Measurements from ENCODE around the gene CNTNAP2. TPM values are rescaled to one million over a fixed set of nuclear protein-coding genes. Genes with fewer than 3 reads are reported as not detected.

CNTNAP2 gene
- total RNA-seq, 1 donor = 0.54 TPM

GRCh38 chr7:147937428-147937827, 1820.8 kb downstream of the CNTNAP2 start:
- DNase-seq (ENCODE audit: low read depth in 2 of 3, low spot score in 2 of 3) = no peak

- no peak for DNase-seq (ENCODE audit: low read depth in 2 of 3, low spot score in 2 of 3)
Measured at GRCh38 chr7:147941381-147941780, 1824.8 kb downstream of the CNTNAP2 start.

- no peak for DNase-seq (ENCODE audit: low read depth in 2 of 3, low spot score in 2 of 3)
Measured at GRCh38 chr7:147944321-147944720, 1827.7 kb downstream of the CNTNAP2 start.

GRCh38 chr7:147952918-147953317, 1836.3 kb downstream of the CNTNAP2 start:
- DNase-seq (ENCODE audit: low read depth in 2 of 3, low spot score in 2 of 3) = no peak

GRCh38 chr7:147968046-147968610, 1851.5 kb downstream of the CNTNAP2 start:
- no peak for DNase-seq (ENCODE audit: low read depth in 2 of 3, low spot score in 2 of 3)

- DNase-seq (ENCODE audit: low read depth in 2 of 3, low spot score in 2 of 3) = no peak
Measured at GRCh38 chr7:147971606-147972110, 1855.1 kb downstream of the CNTNAP2 start.

DNA sequence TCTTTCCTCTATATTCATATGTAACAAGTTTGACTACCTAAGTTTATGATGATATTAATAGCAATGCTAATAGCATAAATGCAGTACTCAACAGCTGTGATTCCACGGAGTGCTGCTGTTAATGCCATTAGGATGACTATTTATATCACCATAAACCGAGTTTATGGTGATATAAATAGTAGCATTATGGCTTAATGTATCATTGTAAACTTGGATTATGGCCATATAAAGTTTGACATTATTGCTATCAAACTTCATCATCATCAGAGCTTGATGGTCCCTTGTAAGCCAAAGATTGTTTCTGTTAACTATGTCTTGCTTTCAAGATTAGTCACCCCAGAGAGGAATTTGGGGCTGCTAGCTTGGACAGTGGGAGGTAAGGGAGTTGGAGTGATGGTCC, 1861.6 kb downstream of the CNTNAP2 start:
- DNase-seq (ENCODE audit: low read depth in 2 of 3, low spot score in 2 of 3) = no peak

DNA sequence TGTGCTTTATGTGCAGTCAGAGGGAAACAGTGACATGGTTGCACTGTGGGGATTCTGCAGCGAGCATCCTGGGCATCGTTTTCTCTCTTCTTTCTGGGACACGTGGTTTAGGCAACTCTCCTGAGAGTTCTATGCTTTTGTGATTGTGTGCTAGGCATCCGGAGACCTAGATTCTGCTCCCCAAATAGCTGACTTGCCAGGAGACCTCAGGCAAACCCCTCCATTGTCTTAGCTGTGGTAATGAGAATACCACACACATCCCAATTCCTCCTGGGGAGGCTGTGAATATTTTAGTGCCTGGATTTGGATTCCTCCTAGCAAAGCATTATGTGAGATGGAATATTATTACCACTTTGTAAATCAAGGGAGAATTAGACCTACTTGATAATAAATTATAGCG, 1862.0 kb downstream of the CNTNAP2 start:
- no peak for DNase-seq (ENCODE audit: low read depth in 2 of 3, low spot score in 2 of 3)

GRCh38 chr7:147980826-147981813, 1864.5 kb downstream of the CNTNAP2 start:
- no peak for DNase-seq (ENCODE audit: low read depth in 2 of 3, low spot score in 2 of 3)

DNA sequence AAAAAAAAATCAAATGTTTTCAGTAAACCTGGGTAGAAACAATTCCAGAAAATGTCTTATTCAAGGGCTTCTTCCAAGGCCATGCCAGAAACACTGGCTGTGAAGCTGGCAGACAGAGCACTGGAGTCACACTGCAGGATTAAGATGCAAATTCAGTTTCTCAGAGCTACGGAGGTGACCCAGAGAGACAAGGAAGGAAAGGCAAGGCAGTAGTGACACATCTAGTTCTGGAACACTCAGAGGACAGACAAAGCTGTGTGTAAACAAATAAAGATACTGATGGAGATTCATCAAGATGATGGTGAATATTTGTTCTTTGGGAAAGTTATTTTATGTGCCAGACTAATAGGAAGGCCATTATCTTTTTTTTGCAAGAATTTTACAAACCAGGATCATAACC, 1865.7 kb downstream of the CNTNAP2 start:
- DNase-seq (ENCODE audit: low read depth in 2 of 3, low spot score in 2 of 3) = no peak

DNA sequence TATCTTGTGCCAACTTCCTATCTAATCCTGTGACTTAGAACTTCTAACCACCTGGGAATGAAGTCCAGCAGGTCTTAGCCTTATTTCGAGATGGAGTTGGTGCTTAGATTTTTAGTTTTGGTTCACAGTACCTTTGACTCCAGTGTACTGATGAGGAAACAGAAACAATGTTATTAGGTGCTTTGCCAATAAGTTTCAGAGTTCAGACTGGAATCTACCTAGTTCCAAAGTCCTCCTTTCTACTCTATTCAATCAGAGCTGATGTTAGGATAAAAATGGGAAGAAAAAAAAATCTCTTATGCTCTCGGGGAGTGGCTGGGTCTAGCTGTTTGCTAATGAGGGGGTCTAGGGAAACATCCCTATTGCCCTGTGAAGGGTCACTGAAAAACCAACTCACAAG, 1867.7 kb downstream of the CNTNAP2 start:
- no peak for DNase-seq (ENCODE audit: low read depth in 2 of 3, low spot score in 2 of 3)

DNA sequence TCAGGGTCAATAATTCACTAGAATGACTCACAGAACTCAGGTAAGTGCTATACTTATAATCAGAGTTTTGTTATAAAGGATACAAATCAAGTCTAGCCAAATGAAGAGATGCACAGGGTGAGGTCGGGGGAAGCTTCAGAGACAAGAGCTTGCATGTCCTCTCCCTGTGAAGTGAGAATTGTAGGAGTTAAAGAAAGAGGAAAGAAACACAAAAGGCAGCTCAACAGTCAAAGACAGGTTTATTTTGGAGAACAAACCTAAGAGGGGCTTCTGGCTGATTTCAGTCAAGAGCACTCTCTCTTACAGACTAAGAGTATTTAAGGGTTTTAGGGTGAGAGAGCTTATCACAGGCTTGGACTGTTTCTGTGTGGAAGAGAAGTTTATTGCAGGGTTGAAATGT, 1873.5 kb downstream of the CNTNAP2 start:
- DNase-seq (ENCODE audit: low read depth in 2 of 3, low spot score in 2 of 3) = no peak

DNA sequence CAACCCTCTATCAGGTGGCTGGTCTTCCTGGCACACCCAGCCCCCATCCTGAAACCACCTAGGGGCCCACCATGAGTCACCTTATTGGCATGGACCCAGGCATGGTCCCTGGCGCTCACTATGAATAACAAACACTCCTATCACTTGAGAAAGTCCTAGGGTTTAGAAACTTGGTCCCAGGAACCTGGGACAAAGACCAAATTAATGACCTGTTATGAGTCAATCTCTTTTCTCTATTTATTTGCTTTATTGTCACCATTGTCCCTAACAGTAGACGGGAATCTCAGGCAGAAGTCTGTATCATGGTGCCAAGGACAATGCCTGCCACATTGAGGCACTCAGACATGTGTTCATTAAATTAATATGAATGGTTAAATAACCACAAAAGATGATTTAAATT, 1874.3 kb downstream of the CNTNAP2 start:
- DNase-seq (ENCODE audit: low read depth in 2 of 3, low spot score in 2 of 3) = no peak

DNA sequence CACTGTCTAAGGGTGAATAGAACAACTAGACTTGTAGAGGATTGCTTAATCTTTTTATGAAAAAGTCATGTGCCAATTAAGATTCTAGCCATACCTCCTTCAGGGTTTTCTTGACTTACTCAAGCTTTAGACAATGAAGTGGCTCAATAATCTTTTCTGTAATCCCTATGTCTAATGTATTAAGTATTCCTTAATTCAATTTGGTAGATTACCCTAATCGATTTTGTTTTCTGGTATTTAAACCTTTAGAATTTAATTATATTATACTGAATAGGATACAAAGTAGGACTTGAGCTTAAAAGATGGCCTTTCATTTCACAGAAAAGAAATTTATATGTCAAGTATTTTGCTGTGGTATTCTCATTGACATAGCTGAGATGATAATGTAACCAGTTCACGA, 1876.1 kb downstream of the CNTNAP2 start:
- no peak for DNase-seq (ENCODE audit: low read depth in 2 of 3, low spot score in 2 of 3)

DNA sequence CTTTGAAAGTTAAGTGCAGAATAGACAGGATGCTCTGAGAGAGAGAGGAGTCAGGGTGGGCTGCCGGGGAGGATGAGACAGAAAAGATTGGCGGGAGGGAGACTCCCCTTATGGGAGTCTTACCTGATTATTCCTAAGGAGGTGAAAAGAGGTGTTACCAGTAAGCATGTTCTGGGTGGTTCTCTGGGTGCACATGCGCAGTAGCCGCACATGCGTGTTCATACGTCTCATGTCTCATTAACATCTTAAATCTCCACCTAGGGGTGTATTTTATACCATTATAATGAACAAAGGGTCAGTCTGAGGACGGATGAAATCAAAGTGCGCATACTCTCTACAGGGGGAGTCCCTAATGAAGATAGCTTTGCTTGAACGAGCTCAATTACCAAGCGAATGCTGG, 1881.0 kb downstream of the CNTNAP2 start:
- DNase-seq (ENCODE audit: low read depth in 2 of 3, low spot score in 2 of 3) = no peak

- DNase-seq (ENCODE audit: low read depth in 2 of 3, low spot score in 2 of 3) = no peak
Measured at GRCh38 chr7:147999962-148000361, 1883.4 kb downstream of the CNTNAP2 start.

DNA sequence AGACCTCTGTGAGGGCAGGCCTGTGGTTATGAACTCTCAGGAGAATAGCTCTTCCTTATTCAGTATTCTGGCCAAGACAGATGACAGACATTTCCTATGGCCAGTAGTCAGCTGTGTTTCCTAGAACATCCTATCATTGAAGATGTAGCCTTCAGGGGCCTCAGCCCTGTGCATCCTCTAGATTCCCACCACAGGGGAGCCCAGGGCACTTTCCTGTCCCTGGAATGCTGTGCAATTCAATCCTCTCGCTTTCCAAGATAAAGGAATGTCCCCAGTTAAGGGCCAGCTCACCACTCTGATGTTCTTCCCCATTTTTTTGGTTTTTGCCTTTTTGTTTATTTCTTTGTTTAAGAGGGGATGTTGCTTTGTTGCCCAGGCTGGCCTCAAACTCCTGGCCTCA, 1895.2 kb downstream of the CNTNAP2 start:
- DNase-seq (ENCODE audit: low read depth in 2 of 3, low spot score in 2 of 3) = no peak

DNA sequence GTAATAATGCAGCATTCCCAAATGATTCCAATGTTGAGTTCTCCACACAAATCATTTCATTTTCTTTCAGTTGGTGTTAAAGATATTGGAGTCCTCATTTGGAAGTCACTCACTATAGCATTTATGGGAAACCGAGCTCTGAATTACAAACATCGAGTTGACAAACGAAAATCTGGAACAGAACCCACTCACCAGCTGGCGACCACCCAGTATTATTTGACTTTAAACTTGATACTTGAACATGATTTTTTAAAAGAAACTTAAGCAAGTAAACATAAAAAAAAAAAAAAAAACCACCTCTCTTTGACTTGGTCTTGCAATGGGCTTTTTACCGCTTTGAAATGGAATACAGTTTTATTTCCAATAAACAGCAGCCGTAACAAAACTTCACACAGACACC, 1897.4 kb downstream of the CNTNAP2 start:
- no peak for DNase-seq (ENCODE audit: low read depth in 2 of 3, low spot score in 2 of 3)

DNA sequence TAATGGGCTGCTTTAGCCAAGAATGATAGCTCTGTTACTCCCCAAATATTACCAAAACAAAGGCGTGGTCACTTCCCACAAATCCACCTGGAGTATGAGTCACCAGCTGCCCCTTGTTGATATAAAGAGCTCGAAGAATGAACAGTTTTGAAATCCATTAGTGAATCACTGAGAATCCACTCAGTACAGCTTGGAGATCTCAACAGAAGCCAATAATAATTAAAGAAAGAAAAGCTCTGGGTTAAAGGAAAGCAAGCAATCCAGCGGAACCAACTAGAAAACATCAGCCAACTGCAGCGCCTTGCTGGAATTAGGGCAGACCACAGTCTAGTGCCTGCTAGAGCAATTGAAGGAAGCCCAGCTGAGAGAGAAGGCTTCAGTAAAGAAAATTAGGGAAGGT, 1897.9 kb downstream of the CNTNAP2 start:
- DNase-seq (ENCODE audit: low read depth in 2 of 3, low spot score in 2 of 3) = no peak

- no peak for DNase-seq (ENCODE audit: low read depth in 2 of 3, low spot score in 2 of 3)
Measured at GRCh38 chr7:148017126-148017525, 1900.5 kb downstream of the CNTNAP2 start.

- DNase-seq (ENCODE audit: low read depth in 2 of 3, low spot score in 2 of 3) = no peak
Measured at GRCh38 chr7:148020679-148021078, 1904.1 kb downstream of the CNTNAP2 start.

GRCh38 chr7:148021507-148022045, 1905.0 kb downstream of the CNTNAP2 start:
- DNase-seq (ENCODE audit: low read depth in 2 of 3, low spot score in 2 of 3) = no peak

Data from hematopoietic multipotent progenitor cell (in vitro differentiated cells).